GM12892 (cell line): ENCODE measurements around the gene NEUROD6.

ENCODE experiments used
- POLR2A ChIP-seq: IDR thresholded peaks from 2 replicates; pipeline ENCODE4 v1.6.1; 2011; ENCODE audit warnings: low read depth, low read length, control low read depth
- POLR2AphosphoS5 ChIP-seq: IDR thresholded peaks from 2 replicates; pipeline ENCODE4 v1.6.1; 2011; ENCODE audit warnings: low read depth, low read length, control low read depth
- TAF1 ChIP-seq: IDR thresholded peaks from 2 replicates; pipeline ENCODE4 v1.6.1; 2011; ENCODE audit warnings: low read depth, mild to moderate bottlenecking, control low read depth, low read length, borderline replicate concordance

- TF ChIP-seq TAF1 (no peak), POLR2AphosphoS5 (no peak), POLR2A (no peak)
Measured at GRCh38 chr7:31326416-31326815, 14.1 kb downstream of the NEUROD6 start.
